ENCODE data around the gene ZNF804A.
"Not testable (repeated sequence)": the region's sequence is repeated elsewhere in the genome, so short reads cannot be mapped to it uniquely, and the experiment has no call there.

Gene ZNF804A

DNA sequence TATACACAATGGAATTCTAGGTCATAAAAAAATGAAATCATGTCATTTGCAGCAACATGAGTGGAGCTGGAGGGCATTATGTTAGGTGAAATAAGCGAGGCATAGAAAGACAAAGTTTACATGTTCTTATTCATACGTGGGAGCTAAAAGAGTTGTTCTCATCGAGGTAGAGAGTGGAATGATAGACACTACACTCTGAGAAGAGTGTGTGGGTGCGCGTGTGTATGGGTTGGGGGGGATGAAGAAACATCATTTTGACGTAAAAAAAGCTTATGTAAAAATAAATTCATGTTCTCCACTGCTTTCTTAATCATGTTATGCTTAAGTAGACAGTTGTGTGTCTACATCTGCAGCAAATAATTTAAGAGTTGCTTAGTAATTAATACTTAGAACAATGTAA, 123.6 kb downstream of the ZNF804A start:
- DNase-seq = no peak

DNA sequence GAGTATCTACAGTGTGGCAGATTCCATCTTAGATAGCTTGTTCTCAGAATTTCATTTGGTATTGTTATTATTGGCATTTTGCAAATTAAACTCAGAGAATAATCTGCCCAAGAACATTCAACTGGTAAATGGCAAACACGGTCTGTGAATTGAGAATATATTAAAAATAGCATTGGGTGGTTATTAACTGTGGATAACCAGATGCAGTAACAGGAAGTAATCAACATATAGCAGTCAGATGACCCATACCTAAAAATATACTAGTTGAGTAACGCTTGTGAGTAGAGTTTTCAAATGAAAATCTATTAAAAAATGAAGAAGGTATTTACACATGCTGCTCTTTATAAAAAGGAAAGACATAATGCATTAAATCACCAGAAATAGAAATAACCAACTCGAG, 129.5 kb downstream of the ZNF804A start:
- no peak for DNase-seq

DNA sequence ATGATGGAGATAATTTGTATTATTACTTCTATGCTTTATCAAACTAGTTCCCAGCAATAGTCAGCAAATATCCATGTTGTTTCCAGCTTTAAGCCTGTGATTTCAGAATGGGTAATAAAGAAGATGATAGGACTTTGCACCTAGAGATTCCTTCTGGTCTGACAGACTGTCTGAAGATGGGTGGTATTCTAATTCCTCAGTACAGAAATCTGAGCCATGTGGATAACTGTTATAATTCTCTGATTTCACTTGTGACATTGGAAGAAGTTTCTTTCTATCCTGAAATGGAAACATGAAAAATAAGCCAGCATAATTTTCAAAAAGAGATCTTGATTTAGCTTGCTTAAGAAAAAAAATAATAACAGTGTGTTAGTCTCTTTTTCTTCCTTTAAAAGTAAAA, 130.1 kb downstream of the ZNF804A start:
- no peak for DNase-seq

DNA sequence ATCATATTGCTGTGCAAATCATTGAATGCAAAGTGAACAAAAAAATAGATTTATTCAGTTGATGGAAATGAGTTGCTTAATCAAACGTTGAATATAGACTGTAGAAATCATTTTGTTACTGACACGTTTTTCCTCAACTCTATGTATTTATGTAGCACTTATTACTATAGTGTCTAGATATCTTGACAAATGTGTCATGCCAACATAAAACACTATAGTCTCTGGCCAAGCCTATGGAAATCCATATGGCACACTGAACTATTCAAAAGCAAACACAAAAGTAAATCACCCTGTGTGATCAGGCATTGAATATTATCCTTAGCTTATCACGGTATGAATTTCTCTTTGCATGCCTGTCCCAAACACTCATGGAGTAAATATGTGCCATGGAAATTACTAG, 131.3 kb downstream of the ZNF804A start:
- no peak for DNase-seq

DNA sequence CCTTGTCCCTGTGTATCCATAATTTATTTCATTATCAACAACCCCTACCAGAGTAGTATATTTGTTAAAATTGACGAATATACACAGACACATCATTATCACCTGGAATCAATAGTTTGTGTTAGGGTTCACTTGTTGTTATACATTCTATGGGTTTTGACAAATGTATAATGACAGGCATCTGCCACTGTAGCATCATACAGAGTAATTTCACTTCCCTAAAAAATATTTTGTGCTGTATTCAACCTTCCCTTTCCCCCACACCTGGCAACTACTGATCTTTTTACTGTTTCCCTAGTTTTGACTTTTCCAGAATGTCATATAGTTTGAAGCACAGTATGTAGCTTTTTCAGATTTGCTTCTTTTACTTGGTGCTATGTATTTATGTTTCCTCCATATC, 132.0 kb downstream of the ZNF804A start:
- DNase-seq = no peak

DNA sequence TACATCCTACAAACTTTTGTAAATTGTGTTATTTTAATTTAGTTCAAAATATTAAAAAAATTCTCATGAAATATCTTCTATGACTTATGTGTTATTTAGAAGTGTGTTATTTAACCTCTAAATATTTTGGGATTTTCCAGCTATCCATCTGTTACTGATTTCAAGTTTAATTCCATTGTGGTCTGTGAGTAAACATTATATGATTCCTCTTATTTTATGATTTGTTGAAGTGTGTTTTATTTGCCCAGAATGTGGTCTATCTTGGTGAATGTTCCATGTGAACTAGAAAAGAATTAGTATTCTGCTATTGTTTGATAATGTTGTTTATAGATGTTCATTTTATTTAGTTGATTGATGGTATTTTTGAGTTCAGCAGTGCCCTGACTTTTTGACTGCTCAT, 136.0 kb downstream of the ZNF804A start:
- no peak for DNase-seq

DNA sequence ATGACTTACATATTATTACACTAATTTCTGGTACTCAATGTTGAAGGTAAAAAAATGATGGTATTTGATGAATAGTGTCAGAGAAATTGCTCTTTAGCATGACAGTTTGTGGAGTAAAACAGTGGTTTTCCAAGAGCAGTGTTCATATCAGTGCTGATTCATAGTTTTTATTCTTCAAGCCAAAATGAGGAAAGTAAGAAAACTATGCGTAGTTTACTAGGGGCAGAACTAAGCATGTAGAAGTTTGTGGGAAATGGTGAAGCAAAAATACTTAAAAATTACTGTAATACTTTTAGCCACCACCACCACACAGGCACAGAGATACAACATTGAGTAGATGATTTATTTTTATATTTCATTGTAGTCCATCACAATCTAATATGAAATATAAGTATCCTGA, 137.3 kb downstream of the ZNF804A start:
- DNase-seq = no peak

DNA sequence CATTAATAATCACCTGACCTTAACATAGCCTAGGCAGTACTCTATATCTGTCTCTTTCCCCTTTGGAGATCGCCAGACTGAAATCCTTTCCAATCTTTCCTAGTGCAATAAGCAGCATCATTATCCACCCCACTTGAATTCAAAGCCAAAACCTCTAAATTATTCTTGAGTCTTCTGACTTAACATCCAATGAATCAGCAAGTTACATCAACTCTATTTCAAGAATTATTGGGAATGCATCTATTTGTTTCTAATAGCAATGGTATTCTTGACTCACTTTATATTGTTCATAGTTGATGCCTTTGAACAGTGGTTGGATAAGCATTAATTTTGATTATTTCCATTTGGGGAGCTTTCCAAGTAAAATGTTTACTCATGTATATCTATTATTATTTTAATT, 144.8 kb downstream of the ZNF804A start:
- no peak for DNase-seq

DNA sequence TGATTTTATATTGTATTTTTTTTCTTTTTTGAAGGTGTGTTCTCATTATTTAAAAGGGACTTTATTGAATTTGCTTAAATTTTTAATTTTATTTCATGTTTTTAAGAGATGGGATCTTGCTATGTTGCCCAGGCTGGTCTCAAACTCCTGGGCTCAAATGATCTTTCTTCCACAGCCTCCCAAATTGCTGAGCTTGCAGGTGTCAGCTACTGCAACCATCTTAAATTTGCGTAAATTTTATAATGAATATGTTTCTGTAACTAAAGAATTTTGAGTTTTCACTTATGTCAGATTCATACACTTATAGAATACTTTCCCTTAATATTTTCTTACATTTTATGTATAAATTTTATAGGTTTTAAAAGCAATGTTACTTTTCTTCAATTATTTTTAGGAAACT, 157.8 kb downstream of the ZNF804A start:
- DNase-seq = no peak

DNA sequence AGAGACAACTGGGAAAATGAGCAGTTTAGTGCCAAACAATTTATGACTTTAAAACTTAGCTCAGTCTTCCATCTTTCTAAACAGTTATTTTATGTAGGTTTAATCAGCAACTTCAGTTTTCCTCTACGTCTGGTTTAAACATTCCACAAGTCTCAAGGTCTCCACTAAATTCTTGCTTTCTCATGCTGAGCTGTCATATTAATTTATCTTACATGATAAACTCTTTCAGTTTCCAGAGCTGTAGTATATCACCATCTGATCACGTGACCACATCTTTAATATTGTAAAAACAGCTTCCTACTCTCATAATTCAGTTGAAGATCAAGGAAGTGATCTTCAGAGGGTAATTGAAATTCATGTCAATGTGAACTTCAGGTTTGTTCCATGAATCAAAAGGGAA, 158.6 kb downstream of the ZNF804A start:
- DNase-seq = no peak

DNA sequence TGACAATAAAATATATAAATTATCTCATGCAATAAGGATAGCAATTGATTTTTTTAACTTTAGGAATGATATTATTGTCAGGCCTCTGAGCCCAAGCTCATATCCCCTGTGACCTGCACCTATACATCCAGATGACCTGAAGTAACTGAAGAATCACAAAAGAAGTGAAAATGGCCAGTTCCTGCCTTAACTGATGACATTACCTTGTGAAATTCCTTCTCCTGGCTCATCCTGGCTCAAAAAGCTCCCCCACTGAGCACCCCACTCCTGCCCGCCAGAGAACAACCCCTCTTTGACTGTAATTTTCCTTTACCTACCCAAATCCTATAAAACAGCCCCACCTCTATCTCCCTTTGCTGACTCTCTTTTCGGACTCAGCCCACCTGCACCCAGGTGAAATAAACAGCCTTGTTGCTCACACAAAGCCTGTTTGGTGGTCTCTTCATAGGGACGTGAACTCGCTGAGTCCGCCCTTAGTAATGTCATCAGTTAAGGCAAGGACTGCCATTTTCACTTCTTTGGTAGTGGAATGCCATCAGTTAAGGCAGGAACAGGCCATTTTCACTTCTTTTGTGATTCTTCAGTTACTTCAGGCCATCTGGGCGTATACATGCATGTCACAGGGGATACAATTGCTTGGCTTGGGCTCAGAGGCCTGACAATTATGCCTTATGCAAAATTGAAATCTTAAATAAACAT, 161.4 kb downstream of the ZNF804A start:
- DNase-seq = not testable (repeated sequence)

DNA sequence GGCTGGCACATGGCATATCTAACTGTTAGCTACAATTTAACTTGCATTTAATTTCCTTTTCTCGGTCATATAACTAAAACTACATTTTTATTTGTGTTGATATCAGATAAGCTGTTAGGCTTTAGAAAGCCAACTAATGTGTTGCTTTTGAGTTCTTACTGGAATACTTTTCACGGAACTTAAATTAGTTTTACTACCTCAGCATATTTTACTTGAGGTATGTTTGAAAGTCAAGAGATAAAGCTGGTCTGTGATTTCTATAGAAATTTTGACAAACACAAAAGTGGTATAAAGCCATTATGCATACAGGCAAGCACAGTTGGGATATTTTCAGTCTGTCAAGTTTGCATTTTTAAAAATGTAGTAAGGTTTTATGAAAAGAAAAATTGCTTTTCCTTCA, 162.6 kb downstream of the ZNF804A start:
- DNase-seq = no peak

DNA sequence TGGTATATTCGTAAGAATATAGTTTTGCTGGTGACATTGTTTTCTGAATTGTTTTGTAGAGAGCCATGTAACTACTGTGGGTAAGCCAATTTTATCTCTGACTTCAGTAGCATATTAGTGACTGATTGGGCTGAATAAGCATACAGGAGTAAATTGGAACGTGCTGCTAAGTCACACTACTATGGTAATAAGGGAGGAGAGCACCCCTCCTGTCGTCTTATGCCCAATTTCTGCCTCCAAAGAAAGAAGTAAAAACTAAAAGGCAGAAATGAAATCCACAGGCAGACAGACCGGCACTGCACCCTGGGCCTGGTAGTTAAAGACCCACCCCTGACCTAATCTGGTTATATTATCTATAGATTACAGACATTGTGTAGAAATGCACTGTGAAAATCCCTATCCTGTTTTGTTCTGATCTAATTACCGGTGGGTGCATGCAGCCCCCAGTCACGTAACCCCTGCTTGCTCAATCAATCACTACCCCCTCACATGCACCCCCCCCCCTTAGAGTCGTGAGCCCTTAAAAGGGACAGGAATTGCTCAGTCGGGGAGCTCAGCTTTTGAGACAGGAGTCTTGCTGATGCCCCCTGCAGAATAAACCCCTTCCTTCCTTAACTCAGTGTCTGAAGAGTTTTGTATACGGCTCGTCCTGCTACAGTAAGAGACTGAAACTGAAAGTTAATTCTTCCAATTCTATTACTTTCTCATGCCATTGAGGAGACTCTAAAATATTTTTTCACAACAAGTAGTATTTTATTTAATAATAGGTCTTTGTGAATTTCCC, 167.0 kb downstream of the ZNF804A start:
- no peak for DNase-seq

DNA sequence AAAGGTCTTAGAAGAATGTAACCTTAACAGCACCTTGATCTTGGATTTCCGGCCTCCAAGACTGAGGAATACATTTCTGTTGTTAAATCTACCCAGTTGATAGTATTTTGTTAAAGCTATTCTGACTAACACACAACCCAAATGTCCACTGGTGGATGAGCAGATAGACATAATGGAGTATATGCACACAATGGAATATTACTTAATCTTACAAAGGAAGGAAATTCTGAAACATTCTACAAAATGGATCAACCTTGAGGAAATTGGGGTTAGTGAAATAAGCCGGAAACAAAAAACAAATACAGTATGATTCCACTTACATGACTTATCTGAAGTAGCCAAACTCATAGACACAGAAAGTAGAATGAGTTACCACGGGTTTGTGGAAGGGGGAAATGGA, 168.7 kb downstream of the ZNF804A start:
- DNase-seq = no peak

DNA sequence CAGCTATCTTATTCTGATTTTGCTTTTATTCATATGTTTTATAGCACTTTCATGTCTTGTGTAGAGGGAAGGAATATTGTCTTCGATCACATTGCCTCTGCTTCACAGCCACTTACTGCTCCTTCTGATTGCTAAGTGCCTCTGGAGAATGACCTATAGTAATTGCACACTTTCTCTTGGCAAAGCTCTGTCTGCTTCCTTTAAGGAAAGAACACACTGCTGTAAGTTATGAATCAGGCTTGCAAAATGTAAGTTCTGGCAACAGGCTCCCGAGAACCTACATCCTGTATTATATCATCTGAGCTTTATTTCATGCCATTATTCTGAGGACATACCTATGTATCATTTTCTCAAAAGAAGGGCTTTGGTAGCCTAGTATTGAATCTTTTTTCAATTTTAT, 170.7 kb downstream of the ZNF804A start:
- no peak for DNase-seq

DNA sequence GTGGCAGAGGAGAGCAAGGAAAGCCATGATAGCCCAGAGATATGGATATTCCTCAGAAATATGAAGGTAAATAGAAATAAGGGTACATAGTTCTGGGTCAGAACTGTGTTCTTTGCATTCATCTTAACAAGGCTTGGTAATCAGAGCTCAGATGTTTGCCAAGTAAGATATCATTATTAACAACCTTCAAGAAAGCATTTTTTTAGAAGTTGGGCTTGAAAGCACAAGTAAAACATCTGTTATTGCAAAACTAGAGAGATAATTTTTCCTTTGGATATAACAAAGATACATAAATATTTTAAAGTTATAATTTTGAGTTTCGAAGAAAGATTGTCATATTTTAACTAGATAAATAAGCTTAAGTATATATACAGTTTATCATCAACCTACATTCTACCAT, 171.4 kb downstream of the ZNF804A start:
- DNase-seq = no peak

DNA sequence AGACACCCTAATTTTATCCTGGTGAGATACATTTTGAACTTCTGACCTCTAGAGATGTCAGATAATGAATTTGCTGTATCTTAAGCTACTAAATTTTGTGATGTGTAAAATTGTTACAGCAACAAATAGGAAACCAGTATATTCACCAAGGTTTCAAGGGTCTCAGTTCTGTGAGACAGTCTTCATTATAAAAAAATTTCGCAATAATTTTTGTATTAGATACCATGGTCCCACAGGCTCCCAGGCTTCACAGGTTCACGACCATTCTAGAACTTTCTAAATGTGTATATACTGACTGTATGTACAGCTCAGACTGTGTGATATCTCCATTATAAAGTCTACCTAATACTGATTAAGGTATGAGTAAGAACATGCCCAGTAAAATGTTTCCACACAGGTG, 181.4 kb downstream of the ZNF804A start:
- DNase-seq = no peak

DNA sequence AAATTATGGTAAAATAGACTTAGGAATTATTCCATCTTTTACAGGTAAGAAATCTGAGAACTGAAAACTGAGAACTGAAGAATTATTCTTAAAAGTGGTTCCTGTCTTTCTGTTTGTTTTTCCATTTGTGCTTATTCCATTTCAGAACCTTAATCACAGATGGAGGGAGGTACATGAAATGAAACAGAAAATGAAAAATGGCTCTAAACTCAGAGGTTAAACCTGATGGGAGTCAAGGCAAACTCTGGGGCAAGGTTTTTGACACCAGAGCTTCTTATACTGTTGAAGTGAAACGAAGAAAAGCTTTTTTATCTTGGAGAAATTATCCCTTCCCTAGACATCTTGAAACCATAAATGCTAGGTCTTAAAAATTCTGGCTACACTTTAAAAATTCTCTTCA, 182.1 kb downstream of the ZNF804A start:
- no peak for DNase-seq

DNA sequence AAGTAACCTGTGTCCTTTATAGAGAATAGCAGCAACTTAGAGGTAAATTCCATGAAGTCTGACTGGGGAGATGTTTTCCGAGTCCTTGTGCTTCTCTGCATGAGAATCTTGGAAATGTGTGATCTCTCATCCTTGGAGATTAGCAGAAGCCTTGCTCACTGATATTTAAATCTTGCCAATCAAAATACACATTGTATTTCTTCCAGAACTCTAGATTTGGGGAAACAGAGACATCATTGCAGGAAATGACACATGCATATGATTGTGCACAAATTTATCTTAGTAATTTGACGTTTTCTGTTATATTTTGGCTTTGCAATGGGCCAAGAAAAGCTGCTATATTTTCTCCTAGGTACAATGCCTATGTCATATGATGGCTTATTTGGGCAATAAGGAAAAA, 182.6 kb downstream of the ZNF804A start:
- no peak for DNase-seq

DNA sequence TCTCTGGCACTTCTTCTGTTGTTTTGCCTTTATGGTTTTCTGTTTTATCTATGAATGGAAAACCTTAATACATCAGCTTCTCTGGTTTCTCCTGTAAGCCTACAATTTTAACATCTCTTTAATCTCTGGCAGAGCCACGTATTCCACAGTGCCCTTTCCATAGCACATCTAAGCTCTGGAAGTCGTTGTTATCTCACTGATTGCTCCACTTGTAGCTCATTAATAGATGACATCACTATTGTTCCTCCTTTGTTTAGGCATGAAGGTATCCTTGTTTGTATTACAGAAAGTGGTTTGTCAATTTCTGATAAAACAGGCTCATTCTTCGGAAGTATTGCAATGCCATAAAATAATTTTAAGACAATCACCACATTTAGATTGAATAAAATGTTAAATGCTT, 185.2 kb downstream of the ZNF804A start:
- no peak for DNase-seq

DNA sequence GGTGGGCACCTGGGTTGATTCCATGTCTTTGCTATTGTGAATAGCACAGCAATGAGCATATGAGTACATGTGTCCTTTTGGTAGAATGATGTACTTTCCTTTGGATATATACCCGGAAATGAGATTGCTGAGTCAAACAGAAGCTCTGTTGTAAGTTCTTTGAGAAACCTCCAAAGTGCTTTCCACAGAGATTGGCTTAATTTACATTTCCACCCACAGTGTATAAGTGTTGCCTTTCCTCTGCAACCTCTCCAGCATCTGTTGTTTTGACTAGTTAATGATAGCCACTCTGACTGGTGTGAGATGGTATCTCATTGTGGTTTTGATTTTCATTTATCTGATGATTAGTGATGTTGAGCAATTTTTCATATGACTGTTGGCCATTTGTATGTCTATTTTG, 194.8 kb downstream of the ZNF804A start:
- no peak for DNase-seq

DNA sequence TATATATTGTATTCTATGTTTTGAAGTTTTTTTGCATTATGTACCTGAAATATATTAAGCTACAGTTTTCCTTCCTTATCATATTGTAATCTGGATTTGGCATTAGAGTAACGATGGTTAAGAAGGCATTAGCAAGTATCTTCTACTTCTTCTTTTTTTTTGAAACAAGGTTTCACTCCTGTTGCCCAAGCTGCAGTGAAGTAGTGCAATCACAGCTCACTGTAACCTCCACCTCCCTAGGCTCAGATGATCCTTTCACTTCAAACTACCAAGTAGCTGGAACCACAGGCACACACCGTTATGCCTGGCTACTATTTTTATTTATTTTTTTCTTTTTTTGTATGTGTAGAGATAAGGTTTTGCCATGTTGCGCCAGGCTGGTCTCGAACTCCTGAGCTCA, 201.1 kb downstream of the ZNF804A start:
- no peak for DNase-seq

DNA sequence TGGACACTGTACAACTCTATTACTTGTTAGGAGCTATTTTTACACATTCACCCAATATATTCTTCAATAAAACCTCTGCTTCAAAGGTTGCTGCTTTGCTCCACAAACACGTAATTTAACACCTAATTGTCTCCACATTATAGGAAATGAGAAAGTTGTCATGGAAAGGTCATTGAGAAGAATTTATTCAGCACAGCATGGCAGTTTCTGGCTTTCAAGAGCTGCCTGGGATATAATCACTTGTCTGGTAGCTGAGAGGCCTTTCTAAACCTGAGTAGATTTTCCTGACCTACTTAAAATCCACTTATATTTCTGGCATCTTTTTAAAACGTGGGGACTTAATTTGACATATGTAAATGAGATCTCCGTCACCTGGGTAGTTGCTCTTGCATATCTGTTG, 216.1 kb downstream of the ZNF804A start:
- DNase-seq = no peak

Measured in anterior cingulate cortex (tissue), 58 donors.